IPS-20b (cell line): ENCODE results near the gene ALDH1L1.
"Not testable (repeated sequence)": the region's sequence is repeated elsewhere in the genome, so short reads cannot be mapped to it uniquely, and the experiment has no call there.

ENCODE experiments used
- H3K27ac ChIP-seq: one replicate; pipeline ENCODE4 v1.5.1; 2013; ENCODE audit warnings: low read length
- H3K27me3 ChIP-seq: 2 replicates; pipeline ENCODE4 v1.6.1; 2013; ENCODE audit warnings: mild to moderate bottlenecking, low read length, inconsistent platforms; ENCODE audit not compliant: insufficient read depth
- H3K36me3 ChIP-seq: 2 replicates; pipeline ENCODE4 v1.6.1; 2013; ENCODE audit warnings: low read depth, mild to moderate bottlenecking, inconsistent platforms, low read length, moderate library complexity; ENCODE audit not compliant: insufficient read depth
- H3K4me1 ChIP-seq: 2 replicates; pipeline ENCODE4 v1.6.1; 2013; ENCODE audit warnings: mild to moderate bottlenecking, control low read depth, inconsistent platforms, low read length, moderate library complexity; ENCODE audit not compliant: insufficient read depth
- H3K4me3 ChIP-seq: 2 replicates; pipeline ENCODE4 v1.5.1; 2013; ENCODE audit warnings: mild to moderate bottlenecking, low read length, inconsistent platforms
- H3K9ac ChIP-seq: 2 replicates; pipeline ENCODE4 v1.6.1; 2013; ENCODE audit warnings: low read depth, mild to moderate bottlenecking, inconsistent platforms, low read length, moderate library complexity
- H3K9me3 ChIP-seq: 2 replicates; pipeline ENCODE4 v1.6.1; 2013; ENCODE audit warnings: mild to moderate bottlenecking, low read depth, low read length, inconsistent platforms; ENCODE audit not compliant: insufficient read depth

The ALDH1L1 gene

DNA sequence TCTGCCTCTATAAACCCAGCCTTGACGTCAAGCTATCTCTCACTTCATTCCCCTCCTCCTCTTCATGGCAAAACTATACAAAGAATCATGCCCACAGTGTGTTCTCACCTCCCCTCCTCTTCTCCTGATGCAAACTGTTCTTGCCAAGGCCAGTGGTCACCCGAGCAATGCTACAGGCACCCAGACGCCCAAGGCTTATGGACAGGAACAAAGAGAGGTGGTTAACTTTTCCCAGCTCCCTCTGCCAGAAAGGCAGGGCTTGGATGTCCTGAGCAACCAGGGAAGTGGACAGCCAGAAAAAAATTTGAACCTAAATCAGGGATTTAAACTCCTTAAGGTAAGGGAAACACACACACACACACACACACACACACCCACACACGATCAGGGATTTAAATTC, 101.5 kb downstream of the ALDH1L1 start:
- H3K27me3 ChIP-seq: no peaks in the 10 kb centered on the region
- no peak overlapping the region for H3K9ac ChIP-seq
- H3K4me3 ChIP-seq: no peak overlapping the region
- H3K9me3 ChIP-seq: no peaks in the 10 kb centered on the region
- peaks cover 4% of the 10 kb centered on the region; the same call in 1 of the 2 replicates for H3K4me1 ChIP-seq
- H3K36me3 ChIP-seq: no peaks in the 10 kb centered on the region
- H3K27ac ChIP-seq: no peak overlapping the region

- no peaks in the 10 kb centered on the region for H3K27me3 ChIP-seq
- no peaks in the 10 kb centered on the region for H3K36me3 ChIP-seq
- no peak overlapping the region for H3K4me3 ChIP-seq
- no peaks in the 10 kb centered on the region for H3K4me1 ChIP-seq
- H3K27ac ChIP-seq: no peak overlapping the region
- no peak overlapping the region for H3K9ac ChIP-seq
- no peaks in the 10 kb centered on the region for H3K9me3 ChIP-seq
These were observed 102.6 kb downstream of the ALDH1L1 start for GRCh38 chr3:126077754-126078153.

- Histone ChIP-seq H3K4me3 (no peak overlapping the region), H3K9me3 (no peaks in the 10 kb centered on the region), H3K27ac (no peak overlapping the region), H3K9ac (no peak overlapping the region), H3K36me3 (no peaks in the 10 kb centered on the region), H3K4me1 (no peaks in the 10 kb centered on the region), H3K27me3 (no peaks in the 10 kb centered on the region)
These were observed 104.2 kb downstream of the ALDH1L1 start for GRCh38 chr3:126076140-126076539.

GRCh38 chr3:126070146-126070545, 110.2 kb downstream of the ALDH1L1 start:
- Histone ChIP-seq H3K4me3 (no peak overlapping the region), H3K4me1 (no peaks in the 10 kb centered on the region), H3K36me3 (no peaks in the 10 kb centered on the region), H3K9ac (no peak overlapping the region), H3K27me3 (no peaks in the 10 kb centered on the region), H3K27ac (no peak overlapping the region), H3K9me3 (no peaks in the 10 kb centered on the region)

DNA sequence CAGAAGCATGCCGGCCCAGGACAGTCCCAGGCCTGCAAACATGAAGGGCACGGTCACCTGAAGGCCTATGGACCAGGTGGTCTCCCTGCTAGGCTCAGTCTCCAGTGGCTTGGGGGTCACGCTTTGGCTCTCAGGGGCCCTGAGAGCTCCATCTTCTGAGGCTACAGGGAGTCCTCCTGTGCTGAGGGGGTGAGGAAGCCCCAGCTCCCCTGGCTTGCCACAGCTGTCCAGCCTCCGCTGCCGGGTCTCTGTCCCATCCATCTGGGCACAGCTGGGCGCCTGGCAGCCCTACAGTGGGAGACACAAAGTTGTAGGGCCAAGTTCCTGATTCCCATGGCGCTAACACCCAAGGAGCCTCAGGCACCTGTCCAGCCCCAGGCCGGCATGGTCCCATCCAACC, 112.4 kb downstream of the ALDH1L1 start:
- no peaks in the 10 kb centered on the region for H3K36me3 ChIP-seq
- no peaks in the 10 kb centered on the region for H3K9me3 ChIP-seq
- H3K27me3 ChIP-seq: no peaks in the 10 kb centered on the region
- no peak overlapping the region for H3K9ac ChIP-seq
- H3K27ac ChIP-seq: no peak overlapping the region
- H3K4me1 ChIP-seq: no peaks in the 10 kb centered on the region
- no peak overlapping the region for H3K4me3 ChIP-seq

- H3K36me3 ChIP-seq, H3K4me1 ChIP-seq, H3K9me3 ChIP-seq, H3K27me3 ChIP-seq, H3K9ac ChIP-seq, H3K4me3 ChIP-seq, H3K27ac ChIP-seq: not testable (repeated sequence)
These were observed 113.7 kb downstream of the ALDH1L1 start for GRCh38 chr3:126066676-126067075.

DNA sequence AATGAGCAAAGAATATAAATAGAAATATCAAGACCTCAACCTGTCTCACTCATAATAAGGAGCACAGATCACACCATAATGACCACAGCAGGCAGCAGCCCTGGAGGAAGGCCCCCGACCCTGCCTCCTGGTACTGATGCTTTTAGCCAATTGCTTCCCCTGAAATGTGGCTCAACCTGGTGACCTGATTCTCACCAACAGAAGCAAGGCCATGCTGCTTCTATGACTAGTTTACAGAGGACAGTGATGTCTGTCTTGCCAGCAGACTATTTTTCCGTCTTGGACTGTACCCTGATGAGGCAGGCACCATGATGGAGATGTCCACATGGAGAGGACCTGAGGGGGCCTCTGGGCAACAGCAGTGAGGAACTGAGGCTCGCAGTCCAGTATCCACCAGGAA, 114.5 kb downstream of the ALDH1L1 start:
- Histone ChIP-seq H3K27ac (no peak overlapping the region), H3K4me1 (no peaks in the 10 kb centered on the region), H3K36me3 (no peaks in the 10 kb centered on the region), H3K27me3 (no peaks in the 10 kb centered on the region), H3K9me3 (no peaks in the 10 kb centered on the region), H3K9ac (no peak overlapping the region), H3K4me3 (no peak overlapping the region)

GRCh38 chr3:126064627-126065258, 115.6 kb downstream of the ALDH1L1 start:
- Histone ChIP-seq H3K9ac (no peak overlapping the region), H3K4me3 (no peak overlapping the region), H3K27ac (no peak overlapping the region), H3K36me3 (no peaks in the 10 kb centered on the region), H3K9me3 (no peaks in the 10 kb centered on the region), H3K27me3 (no peaks in the 10 kb centered on the region), H3K4me1 (no peaks in the 10 kb centered on the region)

DNA sequence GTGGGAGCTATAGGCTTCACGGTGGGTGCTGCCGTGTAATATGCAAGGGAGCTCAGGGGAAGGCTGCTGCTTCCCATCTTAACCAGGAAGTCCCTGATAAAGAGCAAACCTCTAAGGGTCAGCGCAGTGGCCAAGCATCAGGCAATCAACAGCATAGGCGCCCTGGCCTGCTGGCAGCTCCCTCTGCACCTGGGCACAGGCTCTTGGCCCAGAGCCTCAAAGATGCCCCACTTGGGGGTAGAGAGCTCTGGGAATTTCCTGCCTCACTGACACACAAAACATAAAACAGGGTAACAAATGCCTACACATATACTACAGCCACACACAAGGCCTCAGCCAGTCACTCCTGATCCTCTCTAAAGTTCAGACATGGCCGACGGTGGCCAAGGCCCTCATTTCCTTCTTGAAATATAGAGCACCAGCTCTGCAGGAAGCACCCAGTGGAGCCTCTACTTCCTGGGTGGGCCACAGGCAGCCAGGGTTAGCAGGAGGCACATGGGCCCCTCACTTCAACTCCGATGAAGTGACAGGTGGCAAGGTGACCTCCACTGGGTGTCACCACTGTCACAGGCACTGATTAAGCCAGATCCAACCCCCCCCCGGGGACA, 116.9 kb downstream of the ALDH1L1 start:
- Histone ChIP-seq H3K4me3 (no peak overlapping the region), H3K27ac (no peak overlapping the region), H3K36me3 (no peaks in the 10 kb centered on the region), H3K4me1 (no peaks in the 10 kb centered on the region), H3K27me3 (no peaks in the 10 kb centered on the region), H3K9me3 (no peaks in the 10 kb centered on the region), H3K9ac (no peak overlapping the region)

GRCh38 chr3:126061301-126062032, 118.9 kb downstream of the ALDH1L1 start:
- no peak overlapping the region for H3K27ac ChIP-seq
- H3K9me3 ChIP-seq: no peaks in the 10 kb centered on the region
- H3K4me1 ChIP-seq: no peaks in the 10 kb centered on the region
- no peak overlapping the region for H3K9ac ChIP-seq
- H3K27me3 ChIP-seq: no peaks in the 10 kb centered on the region
- H3K36me3 ChIP-seq: no peaks in the 10 kb centered on the region
- H3K4me3 ChIP-seq: no peak overlapping the region

GRCh38 chr3:126060613-126061145, 119.7 kb downstream of the ALDH1L1 start:
- Histone ChIP-seq H3K36me3 (no peaks in the 10 kb centered on the region), H3K4me1 (no peaks in the 10 kb centered on the region), H3K4me3 (no peak overlapping the region), H3K27ac (no peak overlapping the region), H3K9me3 (no peaks in the 10 kb centered on the region), H3K27me3 (no peaks in the 10 kb centered on the region), H3K9ac (no peak overlapping the region)

- Histone ChIP-seq H3K27me3 (no peaks in the 10 kb centered on the region), H3K4me3 (no peak overlapping the region), H3K9ac (no peak overlapping the region), H3K9me3 (no peaks in the 10 kb centered on the region), H3K4me1 (no peaks in the 10 kb centered on the region), H3K36me3 (no peaks in the 10 kb centered on the region), H3K27ac (no peak overlapping the region)
These were observed 121.7 kb downstream of the ALDH1L1 start for GRCh38 chr3:126058666-126059065.
